K562 (cell line): ENCODE measurements around the gene BRPF1. TPM values are rescaled to one million over a fixed set of nuclear protein-coding genes. Genes with fewer than 3 reads are reported as not detected.

Experiments
- ARID1B ChIP-seq: fragments of 450-650 bp; IDR thresholded peaks from 2 replicates; pipeline ENCODE4 v1.6.1; 2016; ENCODE audit warnings: antibody characterized with exemption, mild to moderate bottlenecking, inconsistent platforms
- CBX5 ChIP-seq: IDR thresholded peaks from 2 replicates; pipeline ENCODE4 v1.6.1; 2014; ENCODE audit warnings: low read depth, borderline replicate concordance
- CBX8 ChIP-seq: fragments of 200-600 bp; sonication (generic); IDR thresholded peaks from 2 replicates; pipeline ENCODE4 v1.6.1; 2012; ENCODE audit warnings: borderline replicate concordance, mixed run types, low read depth, mild to moderate bottlenecking, moderate library complexity, mixed read lengths, low read length, control low read depth, inconsistent platforms; ENCODE audit not compliant: poor library complexity, severe bottlenecking; ENCODE audit errors: extremely low read depth
- CREB1 ChIP-seq, 2 experiments: sonication (generic) in 1 of 2; formaldehyde crosslinking in 1 of 2; IDR thresholded peaks; 2 replicates each; pipeline versions ENCODE4 v1.6.1 to v1.8.0; 2012 to 2022; ENCODE audit warnings: inconsistent platforms in 1 of 2, mild to moderate bottlenecking in 1 of 2, missing genetic modification reagents in 1 of 2, moderate library complexity in 1 of 2
- NFXL1 ChIP-seq: fragments of 450-650 bp; formaldehyde crosslinking; IDR thresholded peaks from 2 replicates; pipeline ENCODE4 v1.4.0; 2021; ENCODE audit warnings: mild to moderate bottlenecking
- PHB ChIP-seq: fragments of 250-450 bp; sonication (Bioruptor Pico); IDR thresholded peaks from 2 replicates; pipeline ENCODE4 v1.5.0; 2021
- PHF20 ChIP-seq: fragments of 450-650 bp; IDR thresholded peaks from 2 replicates; pipeline ENCODE4 v1.6.1; 2018; ENCODE audit not compliant: partially characterized antibody
- POLR2H ChIP-seq: IDR thresholded peaks from 2 replicates; pipeline ENCODE4 v1.6.1; 2016; ENCODE audit warnings: missing genetic modification characterization, low read depth, mild to moderate bottlenecking, control low read depth, missing compliant biosample characterization, moderate library complexity
- SMARCA4 ChIP-seq: fragments of 450-650 bp; IDR thresholded peaks from 2 replicates; pipeline ENCODE4 v1.6.1; 2016
- SNRNP70 ChIP-seq: fragments of 200-400 bp; formaldehyde crosslinking; optimal IDR thresholded peaks from 2 replicates; pipeline ENCODE3; 2017; ENCODE audit warnings: low read depth, low read length
- THRAP3 ChIP-seq: fragments of 450-650 bp; IDR thresholded peaks from 2 replicates; pipeline ENCODE4 v1.6.1; 2016; ENCODE audit warnings: mild to moderate bottlenecking, inconsistent platforms, borderline replicate concordance
- YBX1 ChIP-seq: fragments of 450-650 bp; IDR thresholded peaks from 2 replicates; pipeline ENCODE4 v1.7.1; 2016; ENCODE audit warnings: mild to moderate bottlenecking
- ZBTB1 ChIP-seq: sonication (generic); formaldehyde crosslinking; IDR thresholded peaks from 2 replicates; pipeline ENCODE4 v1.8.1; 2023; ENCODE audit warnings: missing genetic modification reagents, low read depth, mild to moderate bottlenecking, borderline replicate concordance
- ZBTB43 ChIP-seq: sonication (generic); formaldehyde crosslinking; IDR thresholded peaks from 2 replicates; pipeline ENCODE4 v1.8.0; 2023; ENCODE audit warnings: mild to moderate bottlenecking, missing genetic modification reagents
- ZNF444 ChIP-seq: fragments of 250-450 bp; sonication (Bioruptor Pico); IDR thresholded peaks from 2 replicates; pipeline ENCODE4 v1.4.0; 2020; ENCODE audit warnings: mild to moderate bottlenecking, moderate library complexity
- ZNF57 ChIP-seq: fragments of 450-650 bp; formaldehyde crosslinking; IDR thresholded peaks from 2 replicates; pipeline ENCODE4 v1.4.0; 2020; ENCODE audit warnings: mild to moderate bottlenecking, moderate library complexity
- polyA plus RNA-seq, 8 experiments: library from polyadenylated mRNA; depleted of rRNA in 4 of 8; stranded (reverse) in 5 of 8; unstranded in 3 of 8; fragments of >200 nt; fragmentation: Nextera tagmentation in 2 of 8; fragmentation: Illumina TruSeq in 1 of 8; extraction: Ambion mirVana in 2 of 8; extraction: Trizol in 1 of 8; gene quantifications; 2 replicates each; pipeline versions ENCODE4 v1.2.1 to v1.2.3, GENCODE V29; 2011 to 2014; ENCODE audit warnings: inconsistent platforms in 1 of 8, missing spikeins in 1 of 8
- total RNA-seq, 7 experiments: library from RNA; depleted of rRNA in 6 of 7; stranded (reverse); fragments of >200 nt in 6 of 7; fragmentation: Illumina TruSeq in 2 of 7; extraction: Trizol in 2 of 7; gene quantifications; 2 replicates each; pipeline versions ENCODE4 v1.2.1 to v1.2.3, GENCODE V29; 2011 to 2021; ENCODE audit warnings: low replicate concordance in 1 of 7
- TF ChIP-seq, protein P1 (sequence below), 2 experiments: fragments of 450-650 bp in 1 of 2; sonication (generic) in 1 of 2; formaldehyde crosslinking in 1 of 2; IDR thresholded peaks; 2 replicates each; pipeline versions ENCODE4 v1.7.1 to v1.9.0; 2016 to 2022; ENCODE audit warnings: inconsistent platforms in 1 of 2, mild to moderate bottlenecking in 1 of 2, missing genetic modification reagents in 1 of 2
- TF ChIP-seq, protein P2 (sequence below): sonication (generic); IDR thresholded peaks from 2 replicates; pipeline ENCODE4 v1.6.1; 2016

Gene BRPF1
- total and polyA plus RNA-seq, 9 of the 15 experiments (the other 6 are each of a cell fraction or from before 2014, with no cell fraction given), result 1.1 to 40.2 (median 23.5) TPM

- TF ChIP-seq, protein P1, sequence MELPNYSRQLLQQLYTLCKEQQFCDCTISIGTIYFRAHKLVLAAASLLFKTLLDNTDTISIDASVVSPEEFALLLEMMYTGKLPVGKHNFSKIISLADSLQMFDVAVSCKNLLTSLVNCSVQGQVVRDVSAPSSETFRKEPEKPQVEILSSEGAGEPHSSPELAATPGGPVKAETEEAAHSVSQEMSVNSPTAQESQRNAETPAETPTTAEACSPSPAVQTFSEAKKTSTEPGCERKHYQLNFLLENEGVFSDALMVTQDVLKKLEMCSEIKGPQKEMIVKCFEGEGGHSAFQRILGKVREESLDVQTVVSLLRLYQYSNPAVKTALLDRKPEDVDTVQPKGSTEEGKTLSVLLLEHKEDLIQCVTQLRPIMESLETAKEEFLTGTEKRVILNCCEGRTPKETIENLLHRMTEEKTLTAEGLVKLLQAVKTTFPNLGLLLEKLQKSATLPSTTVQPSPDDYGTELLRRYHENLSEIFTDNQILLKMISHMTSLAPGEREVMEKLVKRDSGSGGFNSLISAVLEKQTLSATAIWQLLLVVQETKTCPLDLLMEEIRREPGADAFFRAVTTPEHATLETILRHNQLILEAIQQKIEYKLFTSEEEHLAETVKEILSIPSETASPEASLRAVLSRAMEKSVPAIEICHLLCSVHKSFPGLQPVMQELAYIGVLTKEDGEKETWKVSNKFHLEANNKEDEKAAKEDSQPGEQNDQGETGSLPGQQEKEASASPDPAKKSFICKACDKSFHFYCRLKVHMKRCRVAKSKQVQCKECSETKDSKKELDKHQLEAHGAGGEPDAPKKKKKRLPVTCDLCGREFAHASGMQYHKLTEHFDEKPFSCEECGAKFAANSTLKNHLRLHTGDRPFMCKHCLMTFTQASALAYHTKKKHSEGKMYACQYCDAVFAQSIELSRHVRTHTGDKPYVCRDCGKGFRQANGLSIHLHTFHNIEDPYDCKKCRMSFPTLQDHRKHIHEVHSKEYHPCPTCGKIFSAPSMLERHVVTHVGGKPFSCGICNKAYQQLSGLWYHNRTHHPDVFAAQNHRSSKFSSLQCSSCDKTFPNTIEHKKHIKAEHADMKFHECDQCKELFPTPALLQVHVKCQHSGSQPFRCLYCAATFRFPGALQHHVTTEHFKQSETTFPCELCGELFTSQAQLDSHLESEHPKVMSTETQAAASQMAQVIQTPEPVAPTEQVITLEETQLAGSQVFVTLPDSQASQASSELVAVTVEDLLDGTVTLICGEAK (IDR thresholded peaks at IDR 0.05), result no peak
- TF ChIP-seq, protein P1 (CRISPR knock-in tag; IDR thresholded peaks at IDR 0.05), result no peak
- no peak for TF ChIP-seq CBX5
- TF ChIP-seq CREB1 (IDR thresholded peaks at IDR 0.05), result no peak
- TF ChIP-seq CREB1 (CRISPR knock-in tag; IDR thresholded peaks at IDR 0.05), result no peak
- no peak for TF ChIP-seq POLR2H
- TF ChIP-seq PHF20, result no peak
- no peak for TF ChIP-seq CBX8
- TF ChIP-seq YBX1, result no peak
- TF ChIP-seq, protein P2, sequence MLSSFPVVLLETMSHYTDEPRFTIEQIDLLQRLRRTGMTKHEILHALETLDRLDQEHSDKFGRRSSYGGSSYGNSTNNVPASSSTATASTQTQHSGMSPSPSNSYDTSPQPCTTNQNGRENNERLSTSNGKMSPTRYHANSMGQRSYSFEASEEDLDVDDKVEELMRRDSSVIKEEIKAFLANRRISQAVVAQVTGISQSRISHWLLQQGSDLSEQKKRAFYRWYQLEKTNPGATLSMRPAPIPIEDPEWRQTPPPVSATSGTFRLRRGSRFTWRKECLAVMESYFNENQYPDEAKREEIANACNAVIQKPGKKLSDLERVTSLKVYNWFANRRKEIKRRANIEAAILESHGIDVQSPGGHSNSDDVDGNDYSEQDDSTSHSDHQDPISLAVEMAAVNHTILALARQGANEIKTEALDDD, result no peak
- no peak for TF ChIP-seq ZBTB1 (CRISPR knock-in tag)
- no peak for TF ChIP-seq ZNF57
- TF ChIP-seq THRAP3, result no peak
- no peak; the same call in 1 of the 2 replicates for TF ChIP-seq ZBTB43 (CRISPR knock-in tag)
- TF ChIP-seq PHB (CRISPR knock-in tag), result no peak
- TF ChIP-seq ARID1B, result no peak; the same call in 1 of the 2 replicates
- no peak for TF ChIP-seq NFXL1 (CRISPR knock-in tag)
- TF ChIP-seq ZNF444 (CRISPR knock-in tag), result no peak
- no peak for TF ChIP-seq SNRNP70
- TF ChIP-seq SMARCA4, result no peak
Observed at GRCh38 chr3:9730657-9731205, 804 bp upstream of the BRPF1 start (continued).
